GM19468 (cell line): Measurements from ENCODE around the gene BANF1.
"Not testable (repeated sequence)": the region's sequence is repeated elsewhere in the genome, so short reads cannot be mapped to it uniquely, and the experiment has no call there.

ENCODE experiments used
- ATAC-seq: cut with Tn5 transposase; IDR thresholded peaks from one replicate; pipeline ENCODE4 v1.9.1; 2021; ENCODE audit warnings: mild to moderate bottlenecking, moderate library complexity, moderate number of reproducible peaks; ENCODE audit not compliant: unreplicated experiment; ENCODE audit errors: extremely low read depth

The BANF1 gene

DNA sequence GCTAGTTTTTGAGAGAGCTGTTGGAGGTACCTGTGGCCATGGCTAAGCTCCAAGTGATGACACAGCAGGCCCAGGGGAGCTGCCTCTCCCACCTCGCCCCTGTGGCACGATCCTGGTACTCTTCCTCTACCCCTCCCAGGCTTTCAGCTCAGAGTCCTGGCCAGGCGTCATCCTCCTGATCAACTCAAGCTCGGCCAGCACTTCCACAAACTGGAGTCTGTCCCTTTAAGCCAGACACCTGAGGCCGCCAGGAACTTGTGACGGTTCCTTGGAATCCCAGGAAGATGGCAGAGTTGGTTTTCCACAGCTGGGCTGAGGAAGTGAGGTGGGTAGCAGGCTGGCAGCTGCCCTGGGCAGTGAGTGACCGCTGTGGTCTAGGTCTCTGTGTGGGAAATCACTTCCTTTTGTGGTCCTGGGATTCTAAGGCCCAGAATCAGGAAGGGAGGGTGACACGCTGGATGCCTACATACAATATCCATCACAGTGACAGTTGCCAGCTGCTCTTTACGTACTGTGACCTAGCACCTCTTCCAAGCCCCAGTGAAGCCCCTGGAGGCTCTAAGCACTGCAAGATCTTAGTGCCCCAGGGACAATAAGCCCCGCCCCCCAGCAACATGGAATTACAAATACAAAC, 6.3 kb downstream of the BANF1 start:
- no peak for ATAC-seq

DNA sequence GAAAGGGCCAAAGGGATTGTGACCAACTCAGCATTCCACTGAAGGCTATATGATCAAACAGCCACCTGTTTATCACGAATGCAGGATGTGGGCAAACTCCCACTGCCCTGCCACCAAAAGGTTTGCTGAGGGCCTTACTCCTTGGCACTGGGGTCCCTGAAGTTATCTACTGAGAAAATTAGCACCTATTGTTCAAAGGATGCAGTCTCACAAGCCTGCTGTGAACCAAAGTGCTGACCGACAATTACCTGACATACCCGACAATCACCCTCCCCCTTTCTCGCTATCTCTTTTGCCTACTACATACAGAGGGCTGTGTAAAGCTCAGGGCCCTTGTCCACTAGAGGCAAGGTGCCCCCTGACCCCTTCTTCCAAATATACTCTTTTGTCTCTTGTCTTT, 7.7 kb downstream of the BANF1 start:
- ATAC-seq = not testable (repeated sequence)

- ATAC-seq = no peak
Observed at GRCh38 chr11:66011239-66011784, 9.0 kb downstream of the BANF1 start.

- no peak for ATAC-seq
Observed at GRCh38 chr11:66011785-66012303, 9.5 kb downstream of the BANF1 start, which contains the start of gene CST6. CST6 (plus strand) TSS chr11:66012008; CDS start chr11:66012045, 37 bp downstream.

DNA sequence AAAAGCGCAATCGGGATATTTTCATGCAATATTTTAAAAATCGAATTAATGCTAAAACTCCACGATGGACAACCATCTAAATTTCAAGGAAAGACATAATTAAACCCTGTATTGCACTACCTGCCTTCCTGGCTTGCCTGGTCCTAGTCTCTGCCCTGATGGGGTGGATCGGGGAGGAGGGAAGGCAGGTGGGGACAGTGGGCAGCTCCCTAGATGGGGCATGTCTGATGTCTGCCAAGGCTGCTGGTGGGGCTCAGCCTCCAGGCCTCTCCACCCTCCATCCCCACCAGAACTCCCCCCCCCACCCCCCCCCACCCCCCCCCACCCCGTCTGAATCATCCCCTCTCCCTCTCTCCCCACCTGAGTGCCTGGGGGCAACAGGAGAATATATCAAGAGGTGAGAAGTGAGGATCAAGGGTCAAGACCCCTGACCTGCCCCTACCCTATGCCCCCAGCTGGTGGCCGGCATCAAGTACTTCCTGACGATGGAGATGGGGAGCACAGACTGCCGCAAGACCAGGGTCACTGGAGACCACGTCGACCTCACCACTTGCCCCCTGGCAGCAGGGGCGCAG, 10.2 kb downstream of the BANF1 start:
- no peak for ATAC-seq

- ATAC-seq = no peak
Observed at GRCh38 chr11:66012946-66013761, 10.9 kb downstream of the BANF1 start.

GRCh38 chr11:66013762-66014100, 11.4 kb downstream of the BANF1 start:
- no peak for ATAC-seq

- no peak for ATAC-seq
Observed at GRCh38 chr11:66014804-66015453, 12.6 kb downstream of the BANF1 start.

DNA sequence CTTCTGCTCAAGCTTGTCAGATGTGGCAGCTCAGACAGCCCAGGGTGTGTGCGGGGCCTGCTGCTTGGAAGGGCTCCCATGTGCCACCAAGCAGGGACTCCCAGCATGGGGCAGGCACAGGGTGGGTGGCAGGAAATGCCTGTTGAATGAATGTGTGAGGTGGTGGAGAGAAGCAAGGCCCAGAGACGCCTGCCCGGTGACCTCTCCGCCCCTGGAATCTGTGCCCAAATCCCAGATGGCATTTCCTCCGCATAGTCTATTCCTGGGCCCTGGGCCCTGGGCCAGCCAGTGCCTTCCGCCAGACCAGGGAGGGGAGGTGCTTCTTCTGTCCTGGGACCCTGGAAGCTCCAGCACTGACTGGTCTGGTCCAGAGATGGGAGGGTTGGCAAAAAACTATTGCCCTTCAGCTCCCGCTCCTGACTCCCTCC, 13.2 kb downstream of the BANF1 start:
- no peak for ATAC-seq

GRCh38 chr11:66015936-66016792, 13.9 kb downstream of the BANF1 start:
- ATAC-seq = no peak

- ATAC-seq = no peak
Observed at GRCh38 chr11:66016793-66017177, 14.5 kb downstream of the BANF1 start.

DNA sequence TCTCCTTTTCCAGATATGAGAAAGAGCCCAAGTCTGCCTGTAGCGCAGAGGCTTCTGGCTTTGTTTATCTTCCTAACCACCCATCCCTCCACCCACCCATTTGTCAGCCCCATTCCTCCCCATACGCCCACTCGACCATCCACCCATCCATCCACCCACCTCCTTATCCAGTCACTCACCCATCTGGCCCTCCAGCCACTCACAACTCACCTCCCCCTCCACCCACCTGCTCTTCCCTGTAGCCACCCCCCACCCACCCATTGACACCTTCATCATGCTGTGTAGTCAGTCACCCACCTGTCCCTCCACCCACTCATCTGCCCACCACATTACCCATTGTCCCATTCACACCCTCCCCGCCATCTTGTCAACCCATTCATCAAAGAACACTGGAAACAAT, 15.0 kb downstream of the BANF1 start:
- ATAC-seq = no peak

- no peak for ATAC-seq
Observed at GRCh38 chr11:66020212-66020611, 17.9 kb downstream of the BANF1 start.

GRCh38 chr11:66020618-66021357, 18.5 kb downstream of the BANF1 start:
- no peak for ATAC-seq

- ATAC-seq = no peak
Observed at GRCh38 chr11:66022401-66023185, 20.3 kb downstream of the BANF1 start.

DNA sequence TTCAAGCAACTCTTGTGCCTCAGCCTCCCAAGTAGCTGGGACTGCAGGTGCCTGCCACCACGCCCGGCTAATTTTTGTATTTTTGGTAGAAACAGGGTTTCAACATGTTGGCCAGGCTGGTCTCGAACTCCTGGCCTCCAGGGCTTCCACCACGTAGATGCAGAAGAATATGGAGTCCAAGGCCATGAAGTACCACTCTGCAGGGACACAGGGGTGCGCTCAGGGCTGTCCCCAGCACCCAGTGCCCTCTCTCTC, 20.8 kb downstream of the BANF1 start:
- ATAC-seq = not testable (repeated sequence)

DNA sequence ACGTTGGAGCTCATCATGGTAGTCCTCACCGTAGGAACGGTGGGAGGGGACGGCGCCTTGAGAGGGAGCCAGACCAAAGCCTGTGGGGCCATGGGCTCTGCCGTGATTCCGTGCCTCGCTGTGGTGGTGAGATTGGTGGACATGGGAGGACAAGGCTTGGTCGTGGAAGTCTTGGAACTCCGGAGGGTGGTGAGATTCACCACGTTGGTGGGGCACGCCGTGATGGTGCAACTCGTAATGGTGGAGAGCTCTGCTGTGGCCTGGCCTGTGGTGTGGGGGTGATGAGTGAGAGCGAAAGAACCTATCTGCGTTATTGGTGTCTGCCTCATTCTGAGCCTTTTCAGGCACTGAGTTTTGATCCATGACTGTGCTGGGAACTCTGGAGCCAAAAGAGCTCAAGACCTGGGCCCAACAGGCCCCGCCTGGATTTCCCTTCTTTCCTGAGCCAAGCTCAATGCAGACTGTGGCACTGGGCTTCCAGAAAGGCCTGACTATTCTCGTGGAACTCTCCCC, 23.8 kb downstream of the BANF1 start, which contains the start of gene CATSPER1:
TSS of gene CATSPER1 (minus strand) at position 463 of the 513 bp plus-strand sequence. CDS start at position 363, 100 bp downstream.
- no peak for ATAC-seq
